DMS153 treated with DMSO at 0.1 percent for 48 hours (cell line): ENCODE data around the gene TRIO.

Source experiments
- DNase-seq: peaks from one replicate; lab custom pipeline; 2025; ENCODE audit not compliant: unreplicated experiment; lab: John Stamatoyannopoulos, UW

TRIO gene

DNA sequence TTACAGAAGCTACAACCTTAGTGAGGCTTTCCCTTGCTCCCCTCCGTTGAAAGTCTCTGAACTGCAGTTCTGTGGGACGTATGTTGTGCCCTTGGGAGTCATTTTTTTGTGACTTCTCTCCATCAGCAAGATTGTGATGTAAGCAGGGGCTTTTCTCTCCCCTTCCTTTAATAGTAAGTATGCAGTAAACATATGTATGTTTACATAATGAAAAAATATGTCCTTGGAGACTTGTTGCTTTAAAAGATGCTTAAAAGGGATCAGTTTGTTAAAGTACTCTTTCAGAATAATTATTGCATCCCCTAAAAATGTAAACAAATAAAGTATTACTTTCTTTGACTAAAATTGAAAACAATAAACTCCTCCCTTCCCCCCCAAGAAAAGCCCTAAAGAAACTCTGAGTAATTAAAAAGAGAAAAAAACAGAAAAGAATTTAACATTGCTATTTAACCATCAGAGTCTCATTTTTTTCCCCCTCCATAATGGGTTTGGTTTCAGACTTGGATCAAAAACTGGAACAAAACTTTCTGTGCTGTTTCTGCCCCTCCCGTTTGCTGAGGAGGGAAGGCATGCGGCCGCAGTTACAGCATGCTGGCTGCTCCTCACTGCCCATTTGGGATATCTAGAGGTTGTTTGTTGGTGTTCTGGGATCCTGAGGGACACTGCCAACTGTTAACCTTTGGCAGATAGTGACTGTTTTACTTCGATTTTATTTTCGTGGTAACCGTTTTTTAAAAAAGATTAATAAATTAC, 40.2 kb downstream of the TRIO start:
- DNase-seq: no peak

DNA sequence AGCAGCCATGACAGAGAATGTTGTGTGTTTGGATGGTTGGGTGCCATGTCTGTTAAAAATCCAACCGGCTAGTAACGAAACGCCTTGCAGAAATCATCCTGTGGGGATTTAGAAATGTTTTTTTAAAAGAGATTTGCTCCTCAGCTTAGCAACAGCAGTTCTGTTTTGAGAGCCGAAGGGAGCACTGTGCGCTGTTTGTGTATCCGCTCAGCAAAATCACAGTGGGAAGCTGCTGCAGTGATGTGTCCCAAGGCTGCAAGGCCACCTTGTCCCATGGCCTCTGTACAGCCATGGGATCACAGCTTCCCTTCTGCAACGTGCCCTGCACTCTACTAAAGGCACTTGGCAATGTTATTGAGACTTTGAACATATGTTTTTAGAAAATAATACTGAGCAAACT, 40.9 kb downstream of the TRIO start:
- DNase-seq: no peak

DNA sequence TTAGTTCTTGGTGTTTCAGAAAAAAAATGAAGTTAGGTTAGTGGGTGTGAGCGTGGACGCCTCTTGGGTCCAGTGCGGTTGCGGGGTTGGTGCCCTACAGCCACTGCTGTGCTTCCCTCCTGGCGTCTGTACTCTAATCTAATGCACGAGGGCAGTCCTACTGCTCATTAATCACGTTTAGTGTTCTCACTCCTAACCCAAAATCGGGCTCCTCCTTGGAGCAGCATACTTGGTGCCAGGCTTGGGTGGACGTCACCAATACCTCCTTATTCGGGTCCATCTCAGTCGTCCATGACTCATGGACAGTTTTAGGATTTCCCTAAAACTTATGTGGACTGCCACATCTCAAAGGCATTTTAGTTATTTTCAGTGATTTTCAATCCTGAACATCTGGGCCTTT, 41.6 kb downstream of the TRIO start:
- DNase-seq: no peak

DNA sequence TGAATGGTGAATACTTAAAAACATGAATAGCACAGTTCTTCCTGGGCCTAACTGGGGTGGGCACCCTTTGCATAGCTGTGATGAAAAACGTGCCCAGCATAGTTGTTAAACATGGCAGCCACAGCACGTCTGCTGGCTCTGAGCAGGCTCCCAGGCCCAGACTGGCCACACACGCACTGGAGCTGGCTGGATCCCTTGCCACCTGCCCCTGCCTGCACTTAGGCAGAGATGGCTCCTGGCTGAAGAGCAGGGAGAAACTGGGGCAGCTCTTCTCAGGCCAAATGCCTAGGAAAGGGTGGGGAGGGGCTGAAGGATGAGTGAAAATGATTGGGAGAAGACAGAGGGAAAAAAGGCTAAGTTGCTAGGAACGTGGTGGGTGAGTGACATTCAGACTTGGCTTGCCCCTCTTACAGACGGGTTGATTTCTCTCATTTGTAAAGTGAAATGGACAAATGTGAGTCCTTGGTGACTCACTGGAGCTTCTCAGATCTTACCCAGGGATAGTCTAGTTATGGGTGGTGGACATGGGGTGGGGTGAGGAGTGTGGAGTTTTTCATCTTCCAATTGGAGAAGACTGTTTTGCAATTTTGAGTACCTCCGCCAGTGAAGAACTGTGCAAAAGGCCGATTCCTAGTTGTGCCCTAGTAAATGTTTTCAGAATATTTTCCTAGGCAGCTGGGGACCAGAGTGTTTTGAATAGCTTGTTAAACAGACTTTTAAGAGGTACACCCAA, 42.4 kb downstream of the TRIO start:
- DNase-seq: no peak

DNA sequence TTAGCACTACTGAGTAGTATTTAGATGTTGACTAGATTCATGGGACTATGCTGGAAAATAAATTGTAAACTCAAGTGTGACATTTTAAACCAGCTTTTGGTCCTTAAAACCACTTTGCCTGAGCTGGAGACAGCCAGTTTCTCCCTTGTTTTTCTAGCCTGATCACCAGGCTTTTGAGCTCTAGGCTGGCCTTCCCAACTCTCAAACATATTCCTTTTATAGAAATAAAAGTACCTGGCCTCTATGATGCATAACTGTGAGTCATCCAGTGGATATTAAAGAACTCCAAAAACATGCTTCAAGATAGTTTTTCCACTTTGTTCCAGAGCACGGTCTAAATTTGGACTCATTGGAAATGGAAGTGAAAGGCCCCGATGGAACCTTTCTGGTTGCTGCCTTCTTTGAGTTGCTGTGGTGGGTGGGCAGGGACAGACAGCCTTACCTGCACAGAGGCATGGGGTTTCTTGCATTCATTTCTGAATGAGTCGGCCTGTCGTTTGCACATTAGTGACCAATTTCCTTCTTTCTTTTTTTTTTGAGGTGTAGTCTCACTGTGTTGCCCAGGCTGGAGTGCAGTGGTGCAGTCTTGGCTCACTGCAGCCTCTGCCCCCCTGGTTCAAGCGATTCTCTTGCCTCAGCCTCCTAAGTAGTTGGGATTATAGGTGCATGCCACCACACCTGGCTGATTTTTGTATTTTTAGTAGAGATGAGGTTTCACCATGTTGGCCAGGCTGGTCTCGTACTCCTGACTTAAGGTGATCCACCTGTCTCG, 43.1 kb downstream of the TRIO start:
- no peak for DNase-seq

DNA sequence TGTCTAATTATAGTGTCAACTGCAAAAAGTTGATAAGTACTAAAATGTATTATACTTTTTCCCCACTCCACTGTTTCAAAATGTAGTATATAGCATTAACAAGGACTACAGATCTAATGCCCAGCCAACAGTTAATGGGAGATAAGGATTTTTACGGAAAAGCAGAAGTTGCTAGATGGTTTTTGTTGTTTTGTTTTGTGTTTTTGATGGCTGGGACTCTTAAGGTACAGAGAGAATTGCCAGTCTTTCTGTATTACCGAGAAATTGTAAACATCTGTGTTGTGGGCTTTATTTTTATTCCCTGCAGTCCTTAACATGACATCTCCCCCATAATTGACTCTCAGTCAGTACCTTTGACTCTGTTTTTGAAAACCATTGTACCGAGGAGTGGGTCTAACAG, 44.0 kb downstream of the TRIO start:
- no peak for DNase-seq

DNA sequence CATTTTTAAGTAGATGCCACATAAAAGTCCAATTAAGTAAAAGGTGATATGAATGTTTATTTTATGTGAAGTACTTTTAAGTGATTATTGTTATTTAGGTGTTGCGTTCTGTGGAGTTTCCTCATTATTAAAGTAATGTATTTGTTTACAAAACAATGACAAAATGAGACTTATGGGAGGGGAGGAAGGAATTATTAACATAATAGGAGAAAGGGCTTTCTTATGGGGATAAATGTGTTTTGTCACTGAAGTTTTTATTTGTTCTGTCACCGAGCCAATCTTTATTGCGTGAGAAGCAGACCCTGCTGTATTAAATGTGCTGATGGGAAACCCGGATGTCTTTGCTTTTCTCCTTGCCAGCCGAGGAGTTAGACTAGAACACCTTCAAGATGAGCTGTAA, 44.5 kb downstream of the TRIO start:
- no peak for DNase-seq

DNA sequence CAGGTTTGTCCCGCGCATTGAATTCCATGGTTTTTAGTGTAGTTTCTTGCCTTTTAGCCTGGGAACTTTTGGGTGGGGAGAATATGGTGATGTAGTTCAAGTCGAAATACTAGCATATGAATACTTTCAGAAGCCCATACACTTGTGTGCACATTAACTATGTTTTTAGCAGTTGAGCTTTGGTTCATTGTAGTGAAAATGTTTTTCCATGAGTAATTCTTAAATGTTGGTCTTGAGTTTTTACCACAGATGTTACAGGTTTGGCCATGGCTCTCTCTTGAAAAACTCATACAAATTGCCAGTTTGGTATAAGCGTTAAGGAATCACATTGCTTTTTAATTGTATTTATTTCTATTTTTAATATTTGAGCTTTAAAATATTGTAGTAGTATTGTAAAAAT, 45.6 kb downstream of the TRIO start:
- DNase-seq: no peak

DNA sequence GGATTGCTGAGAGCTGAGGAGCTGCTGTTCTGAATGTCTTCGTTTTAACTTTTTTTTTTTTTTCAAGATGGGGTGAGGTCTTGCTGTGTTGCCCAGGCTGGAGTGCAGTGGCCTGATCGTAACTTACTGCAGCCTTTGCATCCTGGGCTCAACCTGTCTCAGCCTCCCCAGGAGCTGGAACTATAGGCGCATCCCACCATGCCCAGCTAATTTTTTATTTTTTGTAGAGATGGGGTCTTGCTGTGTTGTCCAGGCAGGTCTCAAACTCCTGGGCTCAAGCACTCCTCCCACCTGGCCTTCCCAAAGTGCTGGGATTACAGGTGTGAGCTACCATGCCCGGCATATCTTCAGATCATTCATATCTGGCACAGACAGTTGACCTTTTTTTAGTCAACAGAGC, 46.5 kb downstream of the TRIO start:
- DNase-seq: no peak

DNA sequence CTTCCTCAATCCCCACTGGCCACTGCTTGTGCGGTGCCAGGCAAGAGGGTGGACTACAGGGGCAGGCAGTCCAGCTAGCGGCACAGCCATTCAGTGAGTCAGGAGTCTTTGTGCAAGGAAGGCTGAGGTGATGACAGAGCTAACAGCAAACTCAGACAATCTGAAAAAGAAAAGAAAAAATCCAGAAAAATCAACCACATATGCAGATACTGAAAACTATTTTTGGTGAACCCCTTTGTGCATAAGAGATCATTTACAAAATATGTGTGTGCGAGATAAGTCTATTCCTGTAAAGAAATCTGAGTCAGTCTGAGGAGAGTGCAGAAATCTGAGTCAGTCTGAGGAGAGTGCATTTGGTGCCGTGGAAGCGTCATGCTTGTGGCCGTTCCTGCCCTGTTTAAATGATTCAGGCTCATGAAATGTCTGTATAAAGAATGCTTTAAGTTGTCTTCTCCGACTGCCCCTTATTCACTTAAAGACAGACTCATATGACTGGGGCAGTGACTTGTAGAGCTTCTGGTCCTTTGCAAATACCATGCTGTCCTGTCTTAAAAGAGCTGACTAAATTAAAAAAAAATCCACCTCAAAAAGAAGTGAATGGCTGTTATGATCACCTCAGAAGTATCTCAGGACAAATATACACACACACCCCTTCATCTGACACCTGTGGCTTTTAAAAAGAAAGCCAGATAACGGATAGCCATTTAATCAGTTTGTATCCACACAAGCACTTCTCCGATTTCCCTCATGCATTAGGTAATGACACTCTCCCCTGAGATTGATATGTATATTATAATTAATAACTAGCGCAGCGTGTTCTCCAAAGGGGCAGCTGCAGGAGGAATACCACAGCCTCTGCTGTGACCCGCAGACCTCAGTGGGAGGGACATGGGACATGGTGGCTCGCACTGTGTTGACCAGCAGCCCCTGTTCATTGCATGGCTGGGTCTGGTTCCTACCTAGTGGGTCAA, 47.3 kb downstream of the TRIO start:
- DNase-seq: no peak

DNA sequence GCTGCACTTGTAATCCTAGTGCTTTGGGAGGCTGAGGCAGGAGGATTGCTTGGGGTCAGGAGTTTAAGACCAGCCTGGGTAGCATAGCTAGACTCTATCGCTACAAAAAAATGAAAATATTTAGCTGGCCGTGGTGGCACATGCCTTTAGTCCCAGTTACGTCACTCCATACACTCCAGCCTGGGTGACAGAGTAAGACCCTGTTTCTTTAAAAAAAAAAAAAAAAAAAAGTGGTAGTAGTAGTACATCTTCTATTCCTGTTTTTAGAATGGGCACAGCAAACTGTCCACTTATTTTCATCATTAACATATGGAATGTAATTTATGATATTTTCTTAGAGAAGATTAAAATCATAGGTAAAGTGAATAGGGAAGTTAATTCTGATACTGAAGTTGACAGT, 48.2 kb downstream of the TRIO start:
- DNase-seq: no peak

DNA sequence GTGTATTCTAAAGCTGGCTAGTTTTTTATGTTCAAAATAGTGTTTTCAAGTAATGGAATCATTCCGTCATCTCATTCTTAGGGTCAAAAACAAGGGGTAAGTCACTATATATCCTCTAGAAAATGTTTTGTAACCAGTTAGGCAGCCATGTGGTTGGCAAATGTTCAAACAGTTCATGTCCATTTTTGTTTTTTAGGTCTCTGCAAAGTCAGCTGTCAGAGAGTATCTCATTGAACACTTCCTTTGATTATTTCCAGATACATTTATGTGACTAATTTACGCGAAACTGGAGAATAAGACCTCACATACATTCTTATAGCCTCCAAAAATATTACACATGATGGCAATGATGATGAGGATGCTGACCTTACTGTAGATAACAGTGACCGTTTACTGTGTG, 50.4 kb downstream of the TRIO start:
- no peak for DNase-seq

DNA sequence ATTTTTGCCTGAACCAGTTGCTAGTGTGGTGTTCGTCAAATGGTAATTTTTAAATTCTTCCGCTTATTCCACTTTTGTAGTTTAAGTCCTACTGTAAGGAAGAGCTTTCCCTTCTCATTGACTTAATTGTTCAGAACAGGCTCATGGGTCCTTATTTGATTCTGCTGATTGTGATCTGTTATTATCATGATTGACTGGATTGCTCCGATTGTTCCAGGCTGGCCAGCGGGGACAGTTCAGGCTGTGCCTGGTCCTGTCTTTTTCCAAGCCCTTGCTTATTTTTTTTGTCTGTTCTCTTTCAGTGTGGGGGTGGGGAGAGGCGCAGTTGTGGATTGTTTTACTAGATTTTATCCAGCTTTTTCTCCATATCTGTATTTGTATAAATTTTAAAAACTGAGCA, 52.4 kb downstream of the TRIO start:
- no peak for DNase-seq

DNA sequence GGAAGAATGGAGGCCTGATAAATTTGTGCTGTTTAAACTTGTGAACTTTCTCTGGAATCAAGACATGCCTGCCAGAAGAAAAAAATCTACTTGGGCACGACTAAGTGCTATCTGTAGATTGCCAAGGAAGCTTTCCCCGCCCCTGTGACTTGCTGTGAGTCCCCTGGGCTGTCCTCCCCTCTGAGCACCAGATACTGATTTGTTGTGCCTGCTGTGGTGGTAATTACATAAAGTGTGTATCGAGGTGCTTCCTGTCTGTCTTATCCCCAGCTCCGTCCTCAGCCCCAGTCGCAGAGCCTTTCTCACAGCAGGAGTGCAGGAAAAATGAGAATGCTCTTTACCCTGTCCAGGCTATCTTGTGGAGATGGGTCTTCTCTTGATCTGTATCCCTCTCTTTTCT, 53.9 kb downstream of the TRIO start:
- DNase-seq: no peak

DNA sequence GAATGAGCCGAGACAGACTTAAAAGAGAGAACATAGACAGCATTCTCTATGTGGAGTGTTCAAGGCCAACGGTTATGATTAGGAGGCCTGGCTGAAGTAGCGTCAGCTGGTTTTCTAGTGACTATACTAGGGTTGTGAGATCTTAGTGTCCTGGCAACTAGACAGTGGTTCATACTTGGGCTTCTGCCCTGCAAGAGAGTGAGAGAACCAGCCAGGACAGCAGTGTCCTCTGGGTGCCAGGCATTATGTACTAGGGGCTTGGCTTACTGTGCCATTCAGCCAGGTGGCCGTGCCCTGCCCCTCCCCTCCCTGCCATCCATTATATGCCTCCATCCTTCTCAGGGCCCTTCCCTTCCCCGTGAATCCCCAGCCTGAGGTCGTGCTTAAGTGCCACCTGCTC, 56.8 kb downstream of the TRIO start:
- peak; percentile 80 for DNase-seq

DNA sequence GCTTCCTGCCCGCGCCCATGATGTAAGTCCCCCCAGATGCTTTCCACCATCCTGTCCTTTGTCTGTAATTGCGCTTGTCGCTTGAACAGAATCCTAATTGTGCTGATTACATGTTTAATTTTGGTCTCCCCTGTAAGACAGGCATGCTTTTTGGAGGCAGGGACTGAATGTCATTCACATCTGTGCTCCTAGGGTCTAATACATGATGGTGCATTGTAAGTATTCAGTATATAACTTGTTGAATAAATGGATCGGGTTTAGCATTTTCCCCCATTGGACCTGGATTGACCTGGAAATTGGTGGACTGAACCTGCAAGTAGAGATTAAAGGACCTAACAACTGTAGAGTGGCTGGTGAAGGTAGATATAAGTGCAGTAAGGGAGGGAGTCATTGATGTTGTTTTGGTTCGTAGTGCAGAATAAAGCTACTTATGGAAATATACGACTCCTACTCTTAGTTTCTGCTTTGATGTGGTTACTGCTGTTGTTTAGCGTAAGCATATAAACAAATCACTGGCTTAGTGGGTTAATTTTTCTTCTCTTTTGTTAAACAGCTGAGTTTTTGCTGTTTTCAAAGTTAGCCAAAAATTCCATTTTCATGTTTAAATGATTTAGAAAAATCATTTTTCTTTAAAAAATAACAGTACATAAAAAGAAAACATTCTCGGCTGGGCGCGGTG, 57.3 kb downstream of the TRIO start:
- no peak for DNase-seq

DNA sequence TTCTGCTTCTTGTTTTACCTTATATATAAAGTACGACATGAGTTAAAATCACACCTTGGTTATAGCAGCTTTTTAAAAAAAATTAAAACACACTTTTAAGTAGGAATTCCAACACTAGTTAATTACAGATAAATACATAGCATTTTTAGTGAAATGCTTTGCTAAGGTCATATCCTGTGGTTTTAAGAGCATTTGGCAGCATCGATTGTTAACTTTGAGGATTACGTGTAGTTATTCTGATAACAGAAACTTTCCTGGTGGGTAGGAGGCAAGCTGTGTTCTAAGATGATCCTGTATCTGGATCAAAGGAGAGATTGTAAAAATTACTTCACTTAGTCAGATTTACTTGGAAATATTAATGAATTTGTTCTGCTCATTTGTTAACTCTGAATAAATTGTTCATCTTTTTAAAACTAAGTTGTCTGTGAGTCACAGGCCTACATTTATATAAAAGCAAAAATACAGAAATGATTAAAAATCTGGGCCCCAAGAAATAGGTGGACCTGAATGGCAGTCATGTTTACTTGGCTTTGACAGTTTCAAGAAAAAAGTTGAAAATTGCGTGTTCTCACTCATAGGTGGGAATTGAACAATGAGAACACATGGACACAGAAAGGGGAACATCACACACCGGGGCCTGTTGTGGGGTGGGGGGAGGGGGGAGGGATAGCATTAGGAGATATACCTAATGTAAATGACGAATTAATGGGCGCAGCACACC, 58.3 kb downstream of the TRIO start:
- DNase-seq: no peak

DNA sequence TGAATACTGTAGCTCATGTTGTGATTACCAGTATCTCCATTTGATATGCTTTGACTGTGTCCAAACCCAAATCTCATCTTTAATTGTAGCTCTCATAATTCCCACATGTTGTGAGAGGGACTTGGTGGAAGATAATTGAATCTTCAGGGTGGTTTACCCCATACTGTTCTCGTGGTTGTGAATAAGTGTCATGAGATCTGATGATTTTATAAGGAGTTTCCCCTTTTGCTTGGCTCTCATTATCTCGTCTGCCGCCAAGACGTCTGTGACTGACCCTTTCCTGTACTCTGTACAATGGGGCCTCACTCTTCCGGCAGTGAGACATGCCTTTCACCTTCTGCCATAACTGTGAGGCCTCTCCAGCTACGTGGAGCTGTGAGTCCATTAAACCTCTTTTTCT, 59.3 kb downstream of the TRIO start:
- DNase-seq: no peak

DNA sequence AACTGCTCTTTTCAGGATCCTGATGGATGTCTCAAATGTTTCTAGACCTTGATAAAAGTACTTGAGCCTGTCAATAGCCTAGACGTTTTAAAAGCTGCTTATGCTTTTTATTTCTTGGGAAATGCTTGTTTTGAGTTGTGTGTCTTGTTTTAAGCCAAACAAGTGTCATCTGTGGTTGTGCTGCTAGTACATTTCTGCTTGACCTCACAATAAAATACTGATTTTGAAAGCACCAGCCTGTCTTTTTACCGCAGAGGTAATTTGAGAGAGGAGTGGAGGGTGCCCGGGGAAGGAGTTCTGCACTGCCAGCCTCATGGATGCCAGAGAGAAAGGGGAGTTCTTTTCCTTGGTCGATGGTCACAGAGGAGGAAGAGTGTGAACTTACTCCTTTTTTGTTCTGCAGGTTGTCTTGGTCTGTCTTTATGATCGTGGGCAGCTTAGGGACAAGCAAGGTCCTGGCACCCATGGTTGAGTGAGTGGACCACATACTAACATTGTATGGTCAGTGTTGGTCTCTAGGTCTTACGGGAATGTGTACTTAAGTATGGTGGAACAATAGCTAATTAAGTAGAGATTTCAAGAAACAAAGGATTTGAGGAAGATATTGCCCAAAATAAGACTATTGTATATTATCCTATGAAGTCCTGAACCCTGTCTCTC, 61.0 kb downstream of the TRIO start:
- DNase-seq: no peak
